Right renal pelvis (tissue), 4 donors: Measurements from ENCODE around the gene NUCKS1. TPM values are rescaled to one million over a fixed set of nuclear protein-coding genes. Genes with fewer than 3 reads are reported as not detected.

Experiments used
- DNase-seq, 4 donors: peaks; one replicate each; pipeline ENCODE4 v3.0.0-alpha.2; 2013; ENCODE audit warnings: low read depth in 4 of 4, low spot score in 3 of 4, missing footprints in 1 of 4
- polyA plus RNA-seq, 4 donors: library from polyadenylated mRNA; unstranded; fragments of 120-200 nt; gene quantifications; one replicate each; pipeline ENCODE4 v1.2.1, GENCODE V29; 2013; ENCODE audit not compliant: insufficient read length in 4 of 4

Gene NUCKS1
- 100 to 1,000 TPM; 327 to 402 (median 367) TPM for polyA plus RNA-seq

DNA sequence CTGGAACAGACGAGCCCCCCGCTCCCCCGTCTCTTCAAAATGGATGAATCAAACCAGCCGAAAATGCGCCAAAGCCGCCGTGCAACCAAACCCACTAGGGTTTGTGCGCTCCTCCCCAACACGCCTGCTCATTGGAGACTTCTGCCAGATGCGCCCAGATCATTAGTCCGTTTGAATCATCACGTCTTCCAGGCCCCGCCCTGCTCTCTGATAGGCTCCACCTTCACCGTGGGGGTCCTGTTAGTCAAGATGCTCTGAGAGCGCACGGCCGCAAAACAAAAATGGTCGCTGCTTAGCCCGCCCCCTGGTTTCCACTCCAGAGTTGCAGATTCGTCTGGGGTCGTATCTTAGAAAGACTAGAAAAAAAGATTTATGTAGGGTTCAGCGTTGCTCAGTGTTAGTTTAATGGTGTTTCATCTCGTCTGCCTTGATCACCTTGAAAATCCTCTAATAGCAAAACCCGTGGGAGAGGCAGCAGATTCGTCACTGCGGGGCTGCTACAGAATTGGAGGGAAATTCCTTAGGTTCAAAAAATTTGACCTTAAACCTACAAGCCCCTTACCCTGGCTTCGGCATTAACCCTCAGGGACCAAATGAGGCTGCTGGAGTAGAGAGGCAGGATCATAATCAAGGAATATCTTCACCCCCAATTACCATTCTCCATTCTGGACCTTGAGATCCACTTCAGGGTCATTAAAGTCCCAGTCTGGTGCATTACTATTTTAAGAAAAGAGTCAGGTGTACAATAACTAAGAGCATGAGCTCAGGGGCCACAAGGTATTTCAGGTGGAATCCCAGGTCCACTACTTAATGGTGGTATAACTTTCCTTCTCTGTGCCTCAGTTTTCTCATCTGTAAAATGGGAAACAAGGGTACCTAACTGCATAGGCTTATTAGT, at the start of gene NUCKS1:
TSS of gene NUCKS1 (minus strand) at position 45 of the 898 bp plus-strand sequence. CDS start 209 bp downstream, outside the sequence.
- DNase-seq = peak; percentile 93 to 97 (median 96)

DNA sequence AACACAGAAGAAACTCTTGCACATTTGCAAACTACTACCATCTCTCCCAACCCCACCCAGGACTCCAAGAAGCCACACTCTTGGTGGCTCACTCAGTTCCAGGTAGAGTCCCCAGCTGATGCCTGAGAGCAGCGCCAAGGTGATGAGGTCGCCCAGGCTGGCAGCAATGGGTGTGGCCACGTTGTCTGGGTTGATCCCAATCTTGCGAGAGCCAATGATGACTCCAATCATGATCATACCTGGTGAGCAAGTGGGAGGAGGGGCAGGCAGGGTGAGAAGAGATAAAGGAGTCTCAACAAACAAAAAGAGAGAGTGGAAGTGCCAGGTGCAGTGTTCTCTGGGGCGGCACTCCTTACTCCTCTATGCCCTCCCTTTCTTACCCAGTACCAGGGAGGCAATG, 48.6 kb upstream of the NUCKS1 start:
- no peak for DNase-seq

GRCh38 chr1:205797168-205797567, 47.2 kb upstream of the NUCKS1 start:
- DNase-seq = no peak

- no peak for DNase-seq
These were observed 44.2 kb upstream of the NUCKS1 start for GRCh38 chr1:205794011-205794730.

GRCh38 chr1:205792961-205793673, 43.1 kb upstream of the NUCKS1 start:
- DNase-seq = no peak

DNA sequence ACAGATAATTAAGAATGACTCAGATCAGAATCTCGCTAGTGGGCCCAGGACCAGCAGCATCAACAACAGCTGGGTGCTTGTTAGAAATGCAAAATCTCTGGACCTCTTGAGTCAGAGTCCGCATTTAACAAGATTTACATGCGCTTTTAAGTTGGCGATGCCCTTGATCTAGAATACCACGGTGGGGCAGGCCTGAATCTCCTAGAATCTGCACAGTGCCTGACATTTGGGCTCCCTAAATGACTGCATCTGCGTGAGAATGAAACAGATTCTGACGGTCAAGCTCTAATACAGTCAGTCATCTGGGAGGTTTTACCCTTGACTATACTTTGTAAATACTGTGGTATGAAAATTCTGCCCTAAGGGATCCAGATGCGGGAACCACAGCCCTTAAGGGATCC, 42.5 kb upstream of the NUCKS1 start:
- no peak for DNase-seq

- DNase-seq = peak in 1 of 4 donors; percentile 46
These were observed 41.7 kb upstream of the NUCKS1 start for GRCh38 chr1:205791568-205792180.

GRCh38 chr1:205787287-205787916, 37.4 kb upstream of the NUCKS1 start:
- no peak for DNase-seq

DNA sequence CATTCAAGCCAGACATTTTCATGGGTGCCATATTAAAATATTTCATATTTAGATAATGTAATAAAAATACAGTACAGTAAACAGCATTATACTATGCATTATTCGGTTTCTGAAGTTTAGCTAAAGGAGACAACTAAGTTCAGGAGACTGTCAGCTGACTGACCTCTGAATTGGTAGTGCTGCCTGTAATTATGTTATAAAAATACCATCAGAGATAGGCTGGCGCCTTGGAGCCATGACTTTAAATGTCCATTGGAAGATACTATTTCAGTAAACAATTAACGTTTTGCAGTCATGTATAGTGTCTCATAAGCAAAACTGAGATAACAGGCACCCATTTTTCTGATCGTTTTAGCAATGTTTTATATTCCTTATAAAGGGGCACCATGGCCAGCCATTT, 36.6 kb upstream of the NUCKS1 start:
- no peak for DNase-seq

- no peak for DNase-seq
These were observed 35.5 kb upstream of the NUCKS1 start for GRCh38 chr1:205785446-205785845.

GRCh38 chr1:205783904-205784303, 33.9 kb upstream of the NUCKS1 start:
- no peak for DNase-seq

DNA sequence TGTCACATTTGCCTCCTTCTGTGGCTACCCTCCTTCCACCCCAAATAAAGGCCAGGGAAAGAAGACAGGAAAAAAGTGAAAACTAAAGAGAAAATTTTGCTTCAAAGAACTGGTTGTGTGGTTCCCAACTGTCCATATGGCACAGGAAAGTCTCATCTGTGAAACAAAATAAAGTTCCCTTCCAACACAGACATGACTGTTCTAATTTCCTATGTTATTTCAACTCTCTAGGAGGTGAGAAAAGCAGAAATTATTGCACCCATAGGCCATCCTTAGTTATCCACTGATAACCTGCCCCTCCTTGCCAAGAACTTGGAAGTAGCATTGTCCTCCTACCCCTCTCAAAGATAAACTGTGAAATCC, 33.4 kb upstream of the NUCKS1 start:
- DNase-seq = no peak

GRCh38 chr1:205782627-205783432, 32.8 kb upstream of the NUCKS1 start:
- no peak for DNase-seq

DNA sequence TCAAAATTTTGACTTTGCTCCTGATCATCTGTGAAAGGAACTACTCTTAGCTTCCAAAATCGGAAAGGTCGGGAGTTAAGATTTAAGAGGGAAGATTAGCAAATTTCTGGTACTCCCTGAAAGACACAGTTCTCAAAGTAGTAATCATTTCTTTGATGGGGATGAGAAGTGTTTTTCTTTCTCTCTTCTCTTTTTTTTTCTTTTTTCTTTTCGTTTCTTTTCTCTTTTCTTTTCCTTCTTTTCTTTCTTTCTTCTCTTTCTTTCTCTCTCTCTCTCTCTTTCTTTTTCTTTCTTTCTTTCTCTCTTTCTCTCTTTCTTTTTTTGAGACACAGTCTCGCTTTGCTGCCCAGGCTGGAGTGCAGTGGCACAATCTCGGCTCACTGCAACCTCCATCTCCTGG, 30.4 kb upstream of the NUCKS1 start:
- DNase-seq = no peak

DNA sequence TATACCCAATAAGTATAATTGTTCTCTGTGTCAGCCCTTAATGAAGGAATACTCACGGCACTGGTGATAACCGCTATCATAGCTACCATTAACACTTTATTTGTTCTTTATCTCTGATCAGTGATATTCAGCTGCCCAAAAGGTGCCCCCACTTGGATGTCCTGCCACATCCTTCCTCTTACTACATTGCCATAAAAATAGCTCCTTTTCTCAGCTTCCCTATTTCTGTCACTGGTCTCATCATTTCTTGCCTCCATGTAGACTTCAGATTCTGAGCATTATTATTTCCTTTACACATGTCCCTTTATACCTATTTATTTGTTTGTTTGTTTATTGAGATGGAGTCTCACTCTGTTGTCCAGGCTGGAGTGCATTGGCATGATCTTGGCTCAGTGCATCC, 28.0 kb upstream of the NUCKS1 start:
- DNase-seq = no peak

DNA sequence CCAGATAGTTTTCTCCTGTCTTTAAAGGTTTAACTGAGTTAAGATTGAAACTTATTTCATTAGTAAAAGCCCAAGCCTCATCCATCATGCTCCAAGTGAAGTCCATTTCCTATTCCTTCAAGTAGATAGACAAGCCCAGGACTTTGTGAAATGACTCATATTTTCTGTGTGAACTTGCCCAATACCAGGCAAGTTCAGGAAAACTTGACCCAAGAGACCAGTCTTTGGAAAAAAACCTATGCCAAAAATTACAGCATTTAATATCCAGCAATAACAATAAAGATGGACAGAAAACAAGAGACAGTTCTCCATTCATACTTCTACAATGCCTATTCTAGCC, 25.7 kb upstream of the NUCKS1 start:
- DNase-seq = no peak

- peak; percentile 47 to 68 (median 52) for DNase-seq
These were observed 25.2 kb upstream of the NUCKS1 start, which contains the start of gene RAB29 for GRCh38 chr1:205775015-205775716. Gene RAB29, minus strand, starts transcription at chr1:205775482. Its CDS starts 526 bp downstream, at chr1:205774956.

DNA sequence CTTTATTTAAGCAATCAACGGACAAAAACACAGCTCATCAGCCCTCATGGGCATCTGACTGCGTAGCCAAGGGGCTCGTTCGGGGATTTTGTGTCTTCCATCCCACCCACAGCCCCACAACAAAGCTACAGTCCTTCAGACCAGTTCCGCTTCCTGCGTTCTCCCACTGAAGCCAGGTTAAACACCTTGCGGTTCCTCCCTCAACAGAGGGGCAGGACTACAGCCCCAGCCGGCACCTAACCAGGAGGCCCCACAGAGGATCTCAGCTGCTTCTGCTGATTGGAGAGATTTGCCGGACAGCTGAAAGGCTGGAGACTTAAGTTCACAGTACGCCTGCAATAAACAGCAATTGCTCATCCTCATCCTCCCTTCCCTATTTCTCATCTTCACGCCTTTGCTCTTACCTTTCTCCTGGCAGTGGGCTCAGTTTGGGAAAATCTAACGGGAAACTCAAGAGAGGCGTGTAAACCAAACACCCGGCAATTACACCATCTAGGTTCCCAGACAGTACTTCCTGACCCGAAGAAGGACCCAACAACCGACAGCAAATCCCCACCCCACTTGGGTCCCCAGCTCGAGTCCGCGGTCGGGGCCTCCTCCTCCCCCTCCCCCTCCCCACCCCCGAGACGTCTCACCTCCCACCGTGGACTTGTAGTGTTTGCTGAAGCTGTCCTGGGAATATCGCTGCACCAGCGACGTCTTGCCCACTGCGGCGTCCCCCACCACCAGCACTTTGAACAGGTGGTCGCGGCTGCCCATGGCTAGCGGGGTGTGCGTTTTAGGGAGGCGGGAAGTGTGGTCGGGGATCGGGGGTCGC, 24.4 kb upstream of the NUCKS1 start:
- no peak for DNase-seq
